Loucy (cell line): Measurements from ENCODE around the gene CD180.

Experiments
- H2AFZ ChIP-seq: fragments of 200-600 bp; sonication (generic); 2 replicates; pipeline ENCODE4 v1.6.0; 2016; ENCODE audit warnings: antibody characterized with exemption, mild to moderate bottlenecking, low read length, moderate library complexity
- H3F3A ChIP-seq: fragments of 200-600 bp; 2 replicates; pipeline ENCODE4 v1.6.0; 2016; ENCODE audit warnings: antibody characterized with exemption, low read depth, mild to moderate bottlenecking
- H3K27me3 ChIP-seq: fragments of 200-600 bp; sonication (generic); 2 replicates; pipeline ENCODE4 v1.6.1; 2014; ENCODE audit warnings: low read length, mild to moderate bottlenecking; ENCODE audit not compliant: insufficient read depth, poor library complexity, severe bottlenecking
- H3K36me3 ChIP-seq: fragments of 200-600 bp; sonication (generic); 2 replicates; pipeline ENCODE4 v1.6.1; 2016; ENCODE audit warnings: low read length; ENCODE audit not compliant: insufficient read depth
- H3K4me1 ChIP-seq: fragments of 200-600 bp; sonication (generic); 2 replicates; pipeline ENCODE4 v1.5.1; 2014; ENCODE audit warnings: low read length, mild to moderate bottlenecking; ENCODE audit not compliant: insufficient read depth, poor library complexity, severe bottlenecking
- H3K4me2 ChIP-seq: fragments of 200-600 bp; sonication (generic); 2 replicates; pipeline ENCODE4 v1.6.0; 2014; ENCODE audit warnings: antibody characterized with exemption, low read length, low read depth, mild to moderate bottlenecking; ENCODE audit not compliant: poor library complexity, severe bottlenecking
- H3K4me3 ChIP-seq: fragments of 200-600 bp; sonication (generic); 2 replicates; pipeline ENCODE4 v1.5.1; 2014; ENCODE audit warnings: low read length, mild to moderate bottlenecking, mixed read lengths; ENCODE audit not compliant: poor library complexity, severe bottlenecking
- H3K79me2 ChIP-seq: fragments of 200-600 bp; sonication (generic); 2 replicates; pipeline ENCODE4 v1.6.1; 2014; ENCODE audit warnings: low read length; ENCODE audit not compliant: insufficient read depth
- H3K9ac ChIP-seq: fragments of 200-600 bp; sonication (generic); 2 replicates; pipeline ENCODE4 v1.6.0; 2014; ENCODE audit warnings: mild to moderate bottlenecking, low read depth, low read length, moderate library complexity; ENCODE audit not compliant: poor library complexity, severe bottlenecking
- H3K9me2 ChIP-seq: fragments of 200-600 bp; sonication (generic); replicated peaks from 2 replicates; pipeline ENCODE4 v1.6.1; 2016; ENCODE audit warnings: low read depth, low read length, mixed read lengths
- H3K9me3 ChIP-seq: fragments of 200-600 bp; sonication (generic); 2 replicates; pipeline ENCODE4 v1.6.1; 2014; ENCODE audit warnings: mild to moderate bottlenecking, antibody characterized with exemption, low read length, low read depth; ENCODE audit not compliant: insufficient read depth
- H4K20me1 ChIP-seq: fragments of 200-600 bp; sonication (generic); 2 replicates; pipeline ENCODE4 v1.6.0; 2014; ENCODE audit warnings: antibody characterized with exemption, low read length, mild to moderate bottlenecking; ENCODE audit not compliant: insufficient read depth, poor library complexity, severe bottlenecking
- CTCF ChIP-seq: fragments of 200-600 bp; sonication (generic); conservative IDR thresholded peaks from 2 replicates; pipeline ENCODE4 v1.5.1; 2014; ENCODE audit warnings: mild to moderate bottlenecking, antibody characterized with exemption, low read length
- EZH2phosphoT487 ChIP-seq: fragments of 200-600 bp; IDR thresholded peaks from 2 replicates; pipeline ENCODE4 v1.6.1; 2018; ENCODE audit warnings: antibody characterized with exemption, mild to moderate bottlenecking, moderate library complexity, borderline replicate concordance

Gene CD180

GRCh38 chr5:67129768-67130167 lies 66.8 kb downstream of the CD180 start:
- no peak for TF ChIP-seq CTCF
- TF ChIP-seq EZH2phosphoT487, result no peak
- Histone ChIP-seq H3K4me1 (no peaks in the 10 kb centered on the region), H3K9ac (no peak overlapping the region), H2AFZ (no peak overlapping the region), H3K79me2 (no peaks in the 10 kb centered on the region), H3K9me2 (no peaks in the 10 kb centered on the region), H3K4me2 (no peak overlapping the region), H3F3A (no peaks in the 10 kb centered on the region), H3K36me3 (peaks cover 34% of the 10 kb centered on the region), H3K27me3 (no peaks in the 10 kb centered on the region), H4K20me1 (no peaks in the 10 kb centered on the region), H3K4me3 (no peak overlapping the region), H3K9me3 (no peaks in the 10 kb centered on the region)
